A673 (cell line): Measurements from ENCODE around the gene RPS6KB1. TPM values are rescaled to one million over a fixed set of nuclear protein-coding genes. Genes with fewer than 3 reads are reported as not detected.
"Not testable (repeated sequence)": the region's sequence is repeated elsewhere in the genome, so short reads cannot be mapped to it uniquely, and the experiment has no call there.

Source experiments
- BruUV-seq: library from RNA; stranded (reverse); fragments of 400-500 nt; replicated peaks from 2 replicates; lab custom pipeline; 2021; lab: Mats Ljungman, UMichigan
- CTCF ChIA-PET: fragments of 300-600 bp; sonication (Branson Sonifier 250); formaldehyde crosslinking; loops from one replicate; lab custom pipeline; 2022; ENCODE audit warnings: antibody characterized with exemption; lab: Charles Lee
- POLR2A ChIA-PET: fragments of 300-600 bp; sonication (Branson Sonifier 250); formaldehyde crosslinking; loops from one replicate; lab custom pipeline; 2022; ENCODE audit warnings: antibody characterized with exemption; ENCODE audit not compliant: low non-redundant PET; lab: Charles Lee
- DNase-seq: peaks from one replicate; pipeline ENCODE4 v3.0.0-alpha.2; 2015; ENCODE audit warnings: low spot score
- H3K27ac ChIP-seq: fragments of 200-600 bp; sonication (generic); 2 replicates; pipeline ENCODE4 v1.5.1; 2016; ENCODE audit warnings: mixed run types, low read depth, mild to moderate bottlenecking, mixed read lengths, antibody characterized with exemption, low read length; ENCODE audit not compliant: poor library complexity, severe bottlenecking
- H3K27me3 ChIP-seq: fragments of 200-600 bp; sonication (generic); replicated peaks from 2 replicates; pipeline ENCODE4 v1.6.1; 2017; ENCODE audit warnings: mixed run types, low read depth, mild to moderate bottlenecking, mixed read lengths, antibody characterized with exemption, low read length; ENCODE audit not compliant: insufficient read depth, poor library complexity
- H3K36me3 ChIP-seq: fragments of 200-600 bp; sonication (generic); 2 replicates; pipeline ENCODE4 v1.6.1; 2016; ENCODE audit warnings: mixed run types, mild to moderate bottlenecking, mixed read lengths, antibody characterized with exemption, low read length; ENCODE audit not compliant: insufficient read depth, poor library complexity, severe bottlenecking
- H3K4me1 ChIP-seq: fragments of 200-600 bp; sonication (generic); 2 replicates; pipeline ENCODE4 v1.6.1; 2017; ENCODE audit warnings: mixed run types, mild to moderate bottlenecking, mixed read lengths, antibody characterized with exemption, low read length; ENCODE audit not compliant: insufficient read depth, poor library complexity, severe bottlenecking
- H3K4me3 ChIP-seq: fragments of 200-600 bp; sonication (generic); 2 replicates; pipeline ENCODE4 v1.5.1; 2016; ENCODE audit warnings: low read depth, mixed run types, mild to moderate bottlenecking, mixed read lengths, low read length; ENCODE audit not compliant: poor library complexity, severe bottlenecking
- H3K9me3 ChIP-seq: fragments of 200-600 bp; sonication (generic); 2 replicates; pipeline ENCODE4 v1.6.1; 2016; ENCODE audit warnings: mixed run types, low read depth, mild to moderate bottlenecking, mixed read lengths, antibody characterized with exemption, low read length; ENCODE audit not compliant: poor library complexity, severe bottlenecking
- CTCF ChIP-seq: fragments of 300-800, 200-600 bp; sonication (generic); conservative IDR thresholded peaks from 2 replicates; pipeline ENCODE4 v1.5.1; 2017; ENCODE audit warnings: low read depth, mild to moderate bottlenecking, antibody characterized with exemption, low read length, moderate library complexity, mixed read lengths
- EZH2 ChIP-seq: fragments of 200-600 bp; sonication (generic); IDR thresholded peaks from 2 replicates; pipeline ENCODE4 v1.6.1; 2017; ENCODE audit warnings: borderline replicate concordance, low read depth, mild to moderate bottlenecking, mixed read lengths, antibody characterized with exemption, low read length; ENCODE audit not compliant: poor library complexity, severe bottlenecking
- intact Hi-C: fragments of 100-400 bp; cut with micrococcal nuclease; formaldehyde crosslinking; loops from one replicate; pipeline ENCODE4 v1.10.0; 2022; ENCODE audit not compliant: unreplicated experiment
- total RNA-seq: library from RNA; stranded (reverse); gene quantifications from 2 replicates; pipeline ENCODE4 v1.2.3, GENCODE V29; 2021

Gene RPS6KB1
- total RNA-seq, 1 experiment from 2014 or later: 56.5 TPM

GRCh38 chr17:59848778-59849177 is 44.1 kb upstream of the RPS6KB1 start:
- Histone ChIP-seq H3K9me3 (no peaks in the 10 kb centered on the region), H3K4me1 (peaks cover 10% of the 10 kb centered on the region), H3K27me3 (no peaks in the 10 kb centered on the region), H3K36me3 (no peaks in the 10 kb centered on the region), H3K4me3 (no peak overlapping the region), H3K27ac (no peak overlapping the region)
- ChIA-PET POLR2A (no interaction called here), CTCF (interaction anchor here (0.6 to 1.6 kb wide), 2 partner anchors 10 to 228 kb away, joined by 3 to 5 read pairs; no protein-coding TSS in a partner anchor)
- intact Hi-C loops: no loop called here
- no peak for DNase-seq
- BruUV-seq: no TSS peak
- TF ChIP-seq EZH2: no peak

GRCh38 chr17:59850311-59850710 is 42.6 kb upstream of the RPS6KB1 start:
- H3K4me3 ChIP-seq, H3K9me3 ChIP-seq, H3K27ac ChIP-seq, H3K36me3 ChIP-seq, CTCF ChIA-PET, BruUV-seq, DNase-seq, H3K27me3 ChIP-seq, POLR2A ChIA-PET, intact Hi-C loops: not testable (repeated sequence)
- H3K4me1 ChIP-seq: peaks cover 10% of the 10 kb centered on the region

- Histone ChIP-seq H3K4me3 (no peak overlapping the region), H3K27me3 (no peaks in the 10 kb centered on the region), H3K4me1 (no peaks in the 10 kb centered on the region), H3K27ac (no peak overlapping the region), H3K36me3 (no peaks in the 10 kb centered on the region), H3K9me3 (no peaks in the 10 kb centered on the region)
- intact Hi-C loops: no loop called here
- TF ChIP-seq EZH2: no peak
- TF ChIP-seq CTCF: no peak
- DNase-seq: no peak
- CTCF ChIA-PET: no interaction called here
- POLR2A ChIA-PET: no interaction called here
- BruUV-seq: no TSS peak
Measured at GRCh38 chr17:59851439-59852375, 41.2 kb upstream of the RPS6KB1 start.

- H3K27me3 ChIP-seq, BruUV-seq, DNase-seq, H3K36me3 ChIP-seq, H3K27ac ChIP-seq, H3K4me3 ChIP-seq, POLR2A ChIA-PET, H3K9me3 ChIP-seq, intact Hi-C loops, H3K4me1 ChIP-seq: not testable (repeated sequence)
- CTCF ChIA-PET: interaction anchor here (1.2 kb wide), 1 partner anchor 99 kb away, joined by 3 read pairs; no protein-coding TSS in a partner anchor
Measured at GRCh38 chr17:59852847-59853167, 40.1 kb upstream of the RPS6KB1 start.
